ENCODE results near the gene TADA3.

- no peak for TF ChIP-seq CTCF (IDR thresholded peaks at IDR 0.05)
- no peak for TF ChIP-seq POLR2A (IDR thresholded peaks at IDR 0.05)
Observed at GRCh38 chr3:9797196-9797945, 5.1 kb upstream of the TADA3 start.
